Stimulated activated naive CD4-positive, alpha-beta T cell treated with Interleukin-2 at 50 U/mL for 16 hours (primary cell): ENCODE results near the gene AMOTL1.

ENCODE experiments used
- DNase-seq: peaks from one replicate; lab custom pipeline; 2025; lab: John Stamatoyannopoulos, UW

The AMOTL1 gene

DNA sequence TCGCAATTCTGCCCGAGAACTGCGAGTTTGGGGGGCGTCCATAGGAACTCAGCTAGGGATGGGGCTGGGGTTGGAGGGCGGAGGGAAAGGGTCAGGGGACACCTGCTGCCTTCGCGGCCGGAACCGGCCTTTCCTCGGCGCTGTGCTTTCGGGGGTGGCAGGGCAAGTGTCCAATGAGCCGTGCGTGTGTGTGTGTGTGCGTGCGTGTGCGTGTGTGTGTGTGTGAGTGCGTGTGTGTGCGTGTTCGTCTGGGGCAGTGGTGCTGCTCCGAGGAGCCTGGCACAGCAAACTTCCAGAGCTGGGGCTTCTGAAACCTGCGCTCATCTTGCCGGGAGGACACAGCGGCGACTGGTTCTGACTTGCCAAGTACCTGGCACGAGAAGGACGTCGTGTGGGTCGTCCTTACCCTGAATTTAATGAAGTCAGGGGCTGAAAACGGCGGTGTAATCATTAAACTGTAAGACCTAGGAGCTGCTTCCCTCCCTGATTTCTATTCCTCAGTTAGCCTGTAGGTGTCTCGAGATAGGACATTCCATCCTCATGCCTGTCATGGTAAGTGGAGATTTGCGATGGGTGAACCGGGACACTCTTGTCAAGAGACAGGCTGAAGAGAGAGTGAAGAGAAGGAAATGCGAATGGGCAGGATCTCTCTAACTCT lies 27.0 kb upstream of the AMOTL1 start:
- no peak for DNase-seq

GRCh38 chr11:94742665-94743064 lies 25.5 kb upstream of the AMOTL1 start:
- no peak for DNase-seq

- DNase-seq, result no peak
These were observed 21.4 kb upstream of the AMOTL1 start for GRCh38 chr11:94746721-94747120.

- DNase-seq, result no peak
These were observed 21.0 kb upstream of the AMOTL1 start for GRCh38 chr11:94747146-94747545.

DNA sequence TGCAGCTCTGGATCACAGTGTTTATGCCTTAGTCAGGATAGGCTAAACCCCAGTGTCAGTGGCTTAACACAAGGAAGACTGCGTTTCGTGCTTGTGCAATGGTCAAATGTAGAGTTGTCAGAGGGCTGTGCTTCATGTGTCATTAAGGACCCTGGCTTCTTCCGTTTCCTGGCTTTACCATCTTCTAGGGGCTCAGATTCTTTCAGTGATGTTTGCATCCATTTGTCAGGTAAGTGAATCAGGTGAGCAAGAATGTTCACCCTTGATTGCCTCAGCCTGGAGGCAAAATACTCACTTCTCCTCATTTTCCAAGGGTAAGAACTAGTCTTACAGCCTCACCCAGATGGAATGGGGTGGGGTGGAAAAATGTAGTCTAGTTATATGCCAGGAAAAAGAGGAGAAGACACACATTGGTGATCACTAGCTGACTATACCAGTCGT lies 20.5 kb upstream of the AMOTL1 start:
- no peak for DNase-seq

GRCh38 chr11:94749369-94749768 lies 18.8 kb upstream of the AMOTL1 start:
- DNase-seq, result no peak

DNA sequence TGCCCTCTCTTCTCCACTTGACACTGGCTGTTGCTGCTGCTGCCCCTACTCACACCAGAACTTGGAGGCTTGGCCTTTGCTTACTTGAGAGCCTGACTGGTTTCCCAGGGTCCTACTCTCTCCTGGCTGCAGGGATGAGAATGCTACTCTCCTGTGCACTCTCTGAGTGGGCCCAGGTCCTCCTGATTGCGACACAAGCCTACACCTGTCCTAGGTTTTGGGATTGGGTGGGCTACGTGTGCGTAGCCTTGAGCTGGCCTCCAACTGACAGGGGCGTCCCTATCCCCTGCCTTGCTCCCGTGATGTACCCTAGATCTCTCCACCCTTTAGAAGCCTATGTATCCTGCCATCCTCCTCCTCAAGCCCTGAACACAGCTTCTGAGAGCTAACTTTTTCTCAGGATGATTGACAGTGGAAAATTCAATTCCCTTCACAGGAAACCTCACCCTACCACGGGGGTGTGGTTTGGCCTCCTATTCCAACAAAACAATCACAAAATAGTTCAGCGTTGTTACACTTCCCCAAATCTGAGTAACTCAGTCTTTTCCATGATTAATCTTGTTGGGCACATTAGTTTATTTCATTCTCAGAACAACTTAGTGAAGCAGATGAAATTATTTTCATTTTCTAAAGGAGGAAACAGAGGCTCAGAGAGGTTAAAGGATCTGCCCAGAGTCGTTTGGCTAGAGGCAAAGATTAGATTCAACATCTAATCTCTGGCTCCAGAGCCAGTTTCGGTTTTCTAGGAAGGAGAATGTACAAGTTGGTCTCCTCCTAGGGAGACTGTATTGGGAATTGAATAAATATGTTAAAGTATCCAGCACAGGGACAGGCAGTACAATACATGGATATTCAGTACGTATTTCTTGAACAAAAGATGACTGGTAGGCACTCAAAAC lies 17.6 kb upstream of the AMOTL1 start:
- no peak for DNase-seq

DNA sequence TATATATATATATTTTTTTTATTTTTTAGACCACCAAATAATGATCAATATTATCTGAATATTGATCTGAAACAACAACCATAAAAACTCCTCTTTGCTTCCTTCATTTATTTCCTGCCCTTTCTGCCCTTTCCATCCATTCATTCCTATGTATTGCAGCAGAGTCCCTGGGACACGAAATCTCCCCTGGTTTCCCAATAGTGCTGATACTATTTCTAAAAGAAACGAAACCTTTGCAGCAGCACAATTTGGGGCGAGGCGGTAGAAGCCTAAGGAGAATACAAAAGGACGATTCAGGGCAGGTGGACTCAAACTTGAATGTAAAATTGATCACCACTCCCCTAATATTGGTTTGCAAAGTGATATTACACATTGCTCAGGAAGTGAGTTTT lies 16.9 kb upstream of the AMOTL1 start:
- DNase-seq, result no peak

GRCh38 chr11:94751786-94752185 lies 16.4 kb upstream of the AMOTL1 start:
- DNase-seq, result no peak

DNA sequence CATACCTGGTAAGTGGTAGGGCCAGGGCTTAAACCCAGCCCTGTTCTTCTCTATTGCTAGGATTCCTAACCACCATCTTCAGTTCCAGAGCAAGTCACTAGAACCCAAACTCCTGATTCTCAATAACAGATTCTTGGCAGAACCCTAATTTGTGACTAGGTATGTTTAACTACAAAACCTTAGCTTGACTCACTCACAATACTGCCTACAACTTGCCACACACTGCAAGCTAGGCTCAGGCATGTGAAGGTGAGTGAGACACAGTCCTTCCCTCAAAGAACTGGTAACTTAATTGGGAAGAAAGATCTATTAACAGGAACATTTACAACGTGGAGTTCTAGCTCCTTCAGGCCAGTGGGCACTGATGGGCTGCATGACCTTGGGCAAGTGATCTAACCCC lies 14.5 kb upstream of the AMOTL1 start:
- DNase-seq, result no peak

- no peak for DNase-seq
These were observed 13.8 kb upstream of the AMOTL1 start for GRCh38 chr11:94754335-94754734.

DNA sequence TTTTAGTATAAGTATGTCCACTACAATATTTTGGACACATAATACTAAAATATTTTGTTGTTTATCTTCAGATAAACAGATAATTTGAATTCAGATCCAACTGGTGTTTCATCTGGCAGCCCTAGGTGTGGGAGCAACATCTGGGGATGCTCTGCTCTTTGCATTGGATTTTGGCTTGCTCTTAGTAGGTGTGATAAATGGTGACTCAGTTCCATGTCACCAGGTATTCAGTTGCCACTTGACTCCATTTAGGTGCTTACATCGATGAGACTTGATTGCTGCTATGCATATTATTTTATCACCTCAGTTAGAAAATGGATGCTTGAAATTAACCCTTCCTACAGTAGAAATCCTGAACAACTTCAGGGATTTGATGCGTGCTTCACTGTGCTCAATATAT lies 13.3 kb upstream of the AMOTL1 start:
- DNase-seq, result no peak

GRCh38 chr11:94755494-94755893 lies 12.7 kb upstream of the AMOTL1 start:
- no peak for DNase-seq

DNA sequence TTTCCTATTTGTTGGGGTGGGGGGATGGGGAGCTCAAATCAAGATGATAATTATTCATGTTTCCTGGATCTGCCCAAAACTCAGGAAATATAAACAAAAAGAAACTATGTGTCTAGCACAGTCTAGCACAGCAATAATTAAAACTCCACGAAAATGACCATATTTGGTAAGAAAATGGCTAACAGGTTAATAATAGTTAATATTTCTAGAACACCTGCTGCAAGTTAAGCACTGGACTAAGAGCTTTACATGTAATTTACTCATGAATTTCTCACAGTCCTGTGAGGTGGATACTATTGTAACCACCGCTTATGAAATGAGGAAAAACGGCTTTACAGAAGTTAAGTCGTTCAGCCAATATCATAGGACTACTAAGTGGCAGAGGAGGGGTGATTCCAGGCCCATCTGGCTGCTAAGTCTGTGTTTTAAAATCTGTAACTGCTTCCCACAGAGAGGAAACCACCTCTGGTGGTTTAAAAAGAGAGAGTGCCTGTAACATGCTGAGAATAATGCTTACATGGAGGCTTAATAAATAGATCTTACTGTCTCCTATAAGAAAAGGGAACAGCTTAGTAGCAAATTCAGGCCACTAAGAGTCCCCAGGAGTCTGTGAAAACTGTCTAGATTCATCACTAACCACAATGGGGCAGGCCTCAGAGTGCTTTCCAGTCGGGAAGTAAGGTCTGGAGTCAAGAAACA lies 11.0 kb upstream of the AMOTL1 start:
- DNase-seq, result no peak

- no peak for DNase-seq
These were observed 9.5 kb upstream of the AMOTL1 start for GRCh38 chr11:94758666-94759065.

- no peak for DNase-seq
These were observed 8.6 kb upstream of the AMOTL1 start for GRCh38 chr11:94759522-94759921.

GRCh38 chr11:94760296-94760695 lies 7.9 kb upstream of the AMOTL1 start:
- no peak for DNase-seq

DNA sequence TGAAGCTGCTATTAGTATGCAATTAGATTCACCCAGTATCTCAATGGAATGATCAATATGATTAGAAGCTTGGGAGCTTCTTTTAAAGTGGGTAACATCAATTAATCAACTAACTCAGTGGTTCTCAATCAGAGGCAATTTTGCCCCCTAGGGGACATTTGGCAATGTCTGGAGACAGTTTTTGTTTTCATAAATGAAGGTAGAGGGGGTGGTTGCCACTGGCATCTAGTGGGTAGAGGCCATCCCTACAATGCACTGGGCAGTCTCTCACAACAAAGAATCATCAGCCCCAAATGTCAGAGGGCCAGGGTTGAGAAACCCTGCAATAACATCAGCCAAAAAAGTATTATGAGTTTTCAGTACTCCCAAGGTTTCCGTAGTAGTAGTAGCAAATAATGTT lies 5.9 kb upstream of the AMOTL1 start:
- no peak for DNase-seq

DNA sequence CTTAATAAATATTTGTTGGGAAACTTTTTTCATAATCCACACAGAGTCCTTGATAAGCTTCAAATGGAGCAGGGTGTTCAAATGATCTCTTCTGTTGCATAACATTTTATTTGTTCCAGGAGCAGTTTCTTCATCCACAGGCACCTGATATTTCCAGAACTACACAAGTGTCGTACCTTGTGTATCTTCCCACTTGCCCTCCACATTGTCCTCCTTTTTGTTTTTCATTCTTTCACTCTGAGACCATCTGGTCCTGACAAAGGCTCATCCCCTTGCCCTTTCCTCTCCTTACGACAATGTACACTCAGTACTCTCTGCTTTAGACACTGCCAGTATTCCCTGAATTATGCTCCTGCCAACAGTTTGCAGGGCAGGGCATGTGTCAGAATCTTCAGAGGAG lies 5.2 kb upstream of the AMOTL1 start:
- no peak for DNase-seq

GRCh38 chr11:94766713-94767206 lies 1.4 kb upstream of the AMOTL1 start:
- DNase-seq, result no peak

DNA sequence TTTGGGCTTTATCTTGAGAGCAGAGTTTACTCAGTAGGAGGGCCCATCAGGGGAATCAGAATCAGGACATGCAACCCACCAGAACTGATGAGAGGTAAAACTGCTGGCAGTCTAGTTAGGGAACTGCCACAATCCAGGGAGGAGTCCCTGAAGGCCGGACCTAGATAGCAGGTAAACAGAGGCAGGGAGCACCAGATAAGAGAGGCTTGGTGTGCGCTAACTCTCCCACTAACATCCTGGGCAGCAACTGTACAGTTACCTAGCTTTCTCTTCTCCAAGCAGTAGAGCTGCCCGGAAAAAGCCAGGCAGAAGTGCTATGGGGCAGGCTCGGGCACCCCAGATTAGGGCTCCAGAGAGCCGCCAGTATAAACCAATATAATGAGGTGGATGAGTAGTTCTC lies 865 bp upstream of the AMOTL1 start:
- no peak for DNase-seq

GRCh38 chr11:94768602-94769541 lies 716 bp downstream of the AMOTL1 start:
- DNase-seq, result no peak
